ENCODE data around the gene NVL.

NVL gene

GRCh38 chr1:224238756-224239155, 91.2 kb downstream of the NVL start:
- no peak for TF ChIP-seq CTCF (IDR thresholded peaks at IDR 0.05; ENCODE audit: borderline replicate concordance, control extremely low read depth, extremely low read depth, insufficient read depth, missing control alignments)
- in situ Hi-C loops (cut with MboI; ENCODE audit: low sequenced_read_pairs, unreplicated experiment), result no loop called here
- DNase-seq (ENCODE audit: low spot score), result no peak

DNA sequence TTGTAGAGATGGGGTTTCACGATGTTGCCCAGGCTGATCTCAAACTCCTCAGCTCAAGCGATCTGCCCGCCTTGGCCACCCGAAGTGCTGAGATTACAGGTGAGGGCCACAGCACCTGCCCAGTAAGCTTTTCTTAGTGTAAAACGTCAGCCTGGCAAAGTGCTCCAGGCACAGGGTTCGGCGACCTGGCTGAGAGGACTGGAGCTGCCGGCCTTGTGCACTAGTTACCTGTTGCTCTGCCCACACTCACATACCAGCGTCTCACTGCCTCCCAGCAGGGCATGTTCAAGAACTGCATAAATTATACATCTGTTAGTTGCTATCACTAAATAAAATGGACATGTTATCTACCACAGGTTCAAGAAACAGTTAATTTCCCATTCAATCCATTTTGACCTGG, 91.8 kb downstream of the NVL start:
- no peak for TF ChIP-seq CTCF (IDR thresholded peaks at IDR 0.05; ENCODE audit: borderline replicate concordance, control extremely low read depth, extremely low read depth, insufficient read depth, missing control alignments)
- DNase-seq (ENCODE audit: low spot score), result no peak
- in situ Hi-C loops (cut with MboI; ENCODE audit: low sequenced_read_pairs, unreplicated experiment), result no loop called here

DNA sequence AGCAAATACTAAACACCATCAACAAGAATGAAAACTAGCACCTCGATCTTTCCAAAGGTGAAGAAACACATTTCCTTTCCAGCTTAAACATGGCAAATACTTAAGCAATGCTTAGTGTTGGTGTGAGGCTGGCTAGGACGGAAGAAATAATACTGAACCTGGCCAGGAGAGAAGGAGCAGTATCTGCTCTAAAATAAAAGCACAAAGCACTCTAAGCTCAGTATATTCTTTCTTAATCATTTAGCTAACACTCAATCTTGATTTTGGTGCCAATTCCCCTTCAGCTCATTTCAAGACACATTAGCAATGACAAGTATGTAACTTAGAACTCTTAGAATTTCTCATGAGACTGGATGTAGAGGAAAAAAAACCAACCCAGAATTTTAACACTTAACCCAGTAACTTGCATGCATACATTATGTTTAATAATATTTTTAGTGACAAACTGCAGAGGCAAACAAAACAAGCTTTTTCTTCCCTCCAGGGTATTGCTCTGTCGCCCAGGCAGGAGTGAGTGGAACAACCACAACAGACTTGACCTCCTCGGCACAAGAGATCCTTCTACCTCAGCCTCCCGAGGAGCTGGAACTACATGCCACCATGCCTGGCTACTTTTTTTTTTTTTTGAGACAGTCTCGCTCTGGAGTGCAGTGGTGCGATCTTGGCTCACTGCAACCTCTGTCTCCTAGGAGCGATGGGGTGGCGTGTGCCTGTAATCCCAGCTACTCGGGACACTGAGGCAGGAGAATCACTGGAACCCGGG, 92.7 kb downstream of the NVL start:
- no peak for DNase-seq (ENCODE audit: low spot score)
- in situ Hi-C loops (cut with MboI; ENCODE audit: low sequenced_read_pairs, unreplicated experiment), result no loop called here
- no peak for TF ChIP-seq CTCF (IDR thresholded peaks at IDR 0.05; ENCODE audit: borderline replicate concordance, control extremely low read depth, extremely low read depth, insufficient read depth, missing control alignments)

GRCh38 chr1:224235813-224236493, 94.0 kb downstream of the NVL start:
- no peak for DNase-seq (ENCODE audit: low spot score)
- in situ Hi-C loops (cut with MboI; ENCODE audit: low sequenced_read_pairs, unreplicated experiment), result no loop called here
- TF ChIP-seq CTCF (IDR thresholded peaks at IDR 0.05; ENCODE audit: borderline replicate concordance, control extremely low read depth, extremely low read depth, insufficient read depth, missing control alignments), result no peak

DNA sequence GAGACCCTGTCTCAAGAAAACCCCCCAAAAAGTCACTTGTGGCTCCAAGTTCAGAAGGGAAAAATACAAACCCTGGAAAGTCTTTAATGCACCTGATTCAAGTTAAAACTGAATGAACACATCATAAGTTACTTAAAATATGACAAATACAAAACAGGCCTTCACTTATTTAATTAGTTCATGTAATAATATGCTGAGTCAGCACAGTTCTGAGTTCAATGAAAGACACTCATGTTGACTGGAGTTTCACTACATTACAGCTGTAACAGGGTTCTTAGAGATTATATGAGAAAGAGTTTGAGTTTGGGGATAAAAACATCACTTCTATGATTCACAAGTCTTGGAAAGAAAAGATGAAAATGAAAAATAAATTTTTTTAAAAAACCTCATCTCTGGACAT, 96.0 kb downstream of the NVL start:
- in situ Hi-C loops (cut with MboI; ENCODE audit: low sequenced_read_pairs, unreplicated experiment), result no loop called here
- TF ChIP-seq CTCF (IDR thresholded peaks at IDR 0.05; ENCODE audit: borderline replicate concordance, control extremely low read depth, extremely low read depth, insufficient read depth, missing control alignments), result no peak
- DNase-seq (ENCODE audit: low spot score), result no peak

DNA sequence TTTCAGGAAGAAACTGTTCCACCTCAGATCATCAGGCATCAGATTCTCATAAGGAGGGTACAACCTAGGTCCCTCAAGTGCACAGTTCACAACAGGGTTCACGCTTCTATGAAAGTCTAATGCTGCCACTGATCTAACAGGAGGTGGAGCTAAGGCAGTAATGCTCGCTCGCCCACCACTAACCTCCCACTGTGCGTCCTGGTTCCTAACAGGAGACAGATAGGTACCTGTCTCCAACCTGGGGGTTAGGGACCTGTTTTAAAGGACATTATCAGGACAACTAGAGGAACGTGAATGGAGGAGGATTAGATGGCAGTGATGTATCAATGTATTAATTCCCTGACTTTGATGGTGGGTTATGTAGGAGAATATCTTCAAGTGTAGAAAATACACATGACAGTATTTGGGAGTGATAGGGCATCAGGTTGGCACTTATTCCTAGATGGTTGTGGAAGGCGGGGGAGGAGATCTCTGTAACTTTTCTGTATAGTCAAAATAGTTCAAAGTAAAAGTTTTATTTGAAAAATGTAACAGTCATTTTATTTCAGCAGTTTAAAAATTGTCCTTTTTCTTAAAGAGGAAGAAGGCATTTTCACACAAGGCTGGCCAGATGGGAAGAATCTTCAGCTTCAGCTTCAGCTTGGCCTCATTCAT, 103.0 kb downstream of the NVL start:
- DNase-seq (ENCODE audit: low spot score), result no peak
- no peak for TF ChIP-seq CTCF (IDR thresholded peaks at IDR 0.05; ENCODE audit: borderline replicate concordance, control extremely low read depth, extremely low read depth, insufficient read depth, missing control alignments)
- in situ Hi-C loops (cut with MboI; ENCODE audit: low sequenced_read_pairs, unreplicated experiment), result no loop called here

Measured in GM13976 (cell line).